HG02870 (cell line): ENCODE data around the gene TUBA3D.
"Not testable (repeated sequence)": the region's sequence is repeated elsewhere in the genome, so short reads cannot be mapped to it uniquely, and the experiment has no call there.

Experiments
- ATAC-seq: cut with Tn5 transposase; IDR thresholded peaks from one replicate; pipeline ENCODE4 v1.9.1; 2021; ENCODE audit warnings: mild to moderate bottlenecking, moderate library complexity; ENCODE audit not compliant: unreplicated experiment

Gene TUBA3D

DNA sequence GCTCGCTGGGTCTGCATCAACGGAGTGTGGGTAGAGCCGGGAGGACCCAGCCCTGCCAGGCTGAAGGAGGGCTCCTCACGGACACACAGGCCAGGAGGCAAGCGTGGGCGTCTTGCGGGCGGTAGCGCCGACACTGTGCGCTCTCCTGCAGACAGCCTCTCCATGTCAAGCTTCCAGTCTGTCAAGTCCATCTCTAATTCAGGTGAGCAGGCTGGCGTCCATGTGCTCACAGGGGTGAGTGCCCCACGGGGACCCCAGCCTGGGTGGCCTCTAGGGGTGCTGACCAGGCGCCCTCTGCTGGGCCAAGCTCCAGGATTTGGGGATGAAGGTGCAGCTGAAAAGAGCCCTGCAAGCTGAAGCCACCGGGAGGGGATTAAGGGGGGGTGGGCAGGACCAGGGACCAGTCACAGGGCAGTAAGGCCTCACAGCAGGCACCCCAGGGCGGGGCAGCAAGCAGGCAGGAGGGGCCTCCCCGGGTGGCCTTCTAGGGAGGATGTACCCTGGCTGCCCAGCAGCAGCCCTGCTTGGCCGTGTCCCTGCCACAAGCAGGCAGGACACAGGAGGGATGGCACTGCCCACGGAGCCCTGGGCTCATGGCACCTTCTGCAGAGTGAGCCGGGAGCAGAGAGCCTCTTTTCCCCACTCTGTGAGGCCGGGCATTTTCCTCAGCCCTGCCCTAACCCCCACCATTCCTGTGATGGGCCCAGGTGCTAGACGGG lies 54.9 kb downstream of the TUBA3D start:
- not testable (repeated sequence) for ATAC-seq

DNA sequence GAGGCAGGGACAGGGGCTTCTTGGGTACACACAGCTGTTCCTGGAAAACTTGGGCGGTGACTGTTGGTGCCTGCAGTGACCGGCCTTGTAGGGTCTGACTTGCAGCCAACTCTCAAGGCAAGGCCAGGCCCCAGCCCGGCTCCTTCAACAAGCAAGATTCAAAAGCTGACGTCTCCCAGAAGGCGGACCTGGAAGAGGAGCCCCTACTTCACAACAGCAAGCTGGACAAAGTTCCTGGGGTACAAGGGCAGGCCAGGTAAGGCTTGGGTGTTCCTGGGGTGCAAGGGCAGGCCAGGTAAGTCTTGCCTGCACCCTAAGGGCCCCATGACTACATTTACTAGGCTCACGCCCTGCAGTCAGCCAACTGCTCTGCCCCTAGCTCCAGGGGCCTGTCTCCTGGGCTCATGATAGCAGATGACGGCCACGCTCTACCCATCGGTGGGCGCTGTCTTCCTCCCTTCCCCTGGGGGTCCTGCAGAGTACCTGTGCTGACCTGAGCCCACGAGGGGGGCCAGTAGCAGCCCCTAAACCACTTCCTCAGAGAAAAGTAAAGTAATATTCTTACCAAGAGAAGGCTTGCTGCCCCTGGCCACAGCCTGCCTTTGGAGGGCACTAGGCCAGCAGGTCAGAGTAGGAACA lies 55.7 kb downstream of the TUBA3D start:
- ATAC-seq = not testable (repeated sequence)
